Esophagus muscularis mucosa (tissue), 4 donors: ENCODE results near the gene SCART1. TPM values are rescaled to one million over a fixed set of nuclear protein-coding genes. Genes with fewer than 3 reads are reported as not detected.

ENCODE experiments used
- DNase-seq: peaks from one replicate; pipeline ENCODE4 v3.0.0-alpha.2; 2017; ENCODE audit errors: extremely low spot score
- H3K27ac ChIP-seq, 4 donors: fragments of 200-600 bp; sonication (generic); replicated peaks in 1 of 4; 1 replicate in 3 of 4; 2 replicates in 1 of 4; pipeline ENCODE4 v1.5.1; 2016 to 2019; ENCODE audit warnings: mild to moderate bottlenecking in 1 of 4
- H3K27me3 ChIP-seq, 4 donors: fragments of 200-600 bp; sonication (generic); one replicate each; pipeline versions ENCODE4 v1.5.1 to v1.6.0; 2016 to 2019
- H3K36me3 ChIP-seq, 4 donors: fragments of 200-600 bp; sonication (generic); one replicate each; pipeline ENCODE4 v1.5.1; 2016 to 2019
- H3K4me1 ChIP-seq, 4 donors: fragments of 200-600 bp; sonication (generic); one replicate each; pipeline ENCODE4 v1.5.1; 2016 to 2019
- H3K4me3 ChIP-seq, 4 donors: fragments of 200-600 bp; sonication (generic); 1 replicate in 2 of 4; 2 replicates in 2 of 4; pipeline ENCODE4 v1.5.1; 2016 to 2019; ENCODE audit warnings: mild to moderate bottlenecking in 4 of 4, moderate library complexity in 1 of 4
- H3K9me3 ChIP-seq, 4 donors: fragments of 200-600 bp; sonication (generic); 1 replicate in 3 of 4; 2 replicates in 1 of 4; pipeline ENCODE4 v1.5.1; 2016 to 2019
- EP300 ChIP-seq: sonication (generic); formaldehyde crosslinking; IDR thresholded peaks from one replicate; pipeline ENCODE4 v1.6.1; 2017; ENCODE audit warnings: antibody characterized with exemption
- POLR2A ChIP-seq: fragments of 450-650 bp; IDR thresholded peaks from one replicate; pipeline ENCODE4 v1.6.1; 2017; ENCODE audit warnings: antibody characterized with exemption, moderate library complexity, mild to moderate bottlenecking, low read depth
- POLR2AphosphoS5 ChIP-seq, 2 donors: sonication (generic); formaldehyde crosslinking; IDR thresholded peaks; one replicate each; pipeline ENCODE4 v1.6.1; 2017; ENCODE audit warnings: antibody characterized with exemption in 2 of 2
- WGBS: methylation state at CpG from one replicate; pipeline ENCODE4 v1.1.5; 2018; 5-methylcytosine and 5-hydroxymethylcytosine counted together
- intact Hi-C: fragments of 100-400 bp; cut with DNase I; formaldehyde crosslinking; loops from one replicate; pipeline ENCODE4 v1.15.1; 2023
- total RNA-seq, 4 donors: library from RNA; depleted of rRNA; stranded (reverse); fragments of >200 nt; gene quantifications; one replicate each; pipeline versions ENCODE4 v1.1.0 to v1.2.1, GENCODE V29; 2016
- TF ChIP-seq, protein P1 (sequence below), 3 experiments: fragments of 200-600 bp in 2 of 3; fragments of 450-650 bp in 1 of 3; sonication (generic) in 2 of 3; IDR thresholded peaks; one replicate each; pipeline ENCODE4 v1.5.1; 2017 to 2019; ENCODE audit warnings: antibody characterized with exemption in 3 of 3, mild to moderate bottlenecking in 2 of 3, moderate library complexity in 1 of 3

The SCART1 gene
- total RNA-seq, 4 donors from 2014 or later: 0.65 to 1.7 (median 1.4) TPM

DNA sequence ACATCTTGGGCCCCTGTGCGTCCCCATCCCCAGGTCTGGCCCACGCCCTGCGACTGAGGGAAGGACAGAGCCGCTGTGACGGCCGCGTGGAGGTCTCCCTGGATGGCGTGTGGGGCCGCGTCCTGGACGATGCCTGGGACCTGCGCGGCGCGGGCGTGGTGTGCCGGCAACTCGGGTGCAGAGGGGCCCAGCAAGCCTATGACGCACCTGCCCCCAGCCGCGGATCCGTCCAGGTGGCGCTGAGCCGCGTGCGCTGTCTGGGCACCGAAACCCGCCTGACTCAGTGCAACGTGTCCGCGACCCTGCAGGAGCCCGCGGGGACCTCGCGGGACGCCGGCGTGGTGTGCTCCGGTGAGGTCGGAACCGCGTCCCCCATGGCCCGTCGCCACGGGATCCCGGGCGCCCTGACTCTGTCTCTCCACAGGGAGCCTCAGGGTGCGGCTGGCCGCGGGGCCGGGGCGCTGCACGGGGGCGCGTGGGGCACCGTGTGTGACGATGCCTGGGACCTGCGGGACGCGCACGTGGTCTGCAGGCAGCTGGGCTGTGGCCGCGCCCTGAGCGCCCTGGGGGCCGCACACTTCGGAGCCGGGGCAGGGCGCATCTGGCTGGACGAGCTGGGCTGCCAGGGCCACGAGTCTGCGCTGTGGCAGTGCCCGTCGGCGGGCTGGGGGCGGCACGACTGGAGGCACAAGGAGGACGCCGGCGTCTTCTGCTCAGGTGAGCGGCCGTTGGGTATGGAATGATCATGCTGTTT, 5.9 kb downstream of the SCART1 start:
- peak; percentile 47 for DNase-seq
- intact Hi-C loops: no loop called here
- peaks cover 0 to 23% (median 0%) of the 10 kb centered on the region in 4 donors for H3K36me3 ChIP-seq
- H3K9me3 ChIP-seq: no peaks in the 10 kb centered on the region
- no peak overlapping the region for H3K4me3 ChIP-seq
- no peaks in the 10 kb centered on the region for H3K27me3 ChIP-seq
- H3K4me1 ChIP-seq: no peaks in the 10 kb centered on the region
- TF ChIP-seq POLR2A (no peak), EP300 (no peak), POLR2AphosphoS5 (IDR thresholded peaks at IDR 0.05) (no peak)
- TF ChIP-seq, protein P1, sequence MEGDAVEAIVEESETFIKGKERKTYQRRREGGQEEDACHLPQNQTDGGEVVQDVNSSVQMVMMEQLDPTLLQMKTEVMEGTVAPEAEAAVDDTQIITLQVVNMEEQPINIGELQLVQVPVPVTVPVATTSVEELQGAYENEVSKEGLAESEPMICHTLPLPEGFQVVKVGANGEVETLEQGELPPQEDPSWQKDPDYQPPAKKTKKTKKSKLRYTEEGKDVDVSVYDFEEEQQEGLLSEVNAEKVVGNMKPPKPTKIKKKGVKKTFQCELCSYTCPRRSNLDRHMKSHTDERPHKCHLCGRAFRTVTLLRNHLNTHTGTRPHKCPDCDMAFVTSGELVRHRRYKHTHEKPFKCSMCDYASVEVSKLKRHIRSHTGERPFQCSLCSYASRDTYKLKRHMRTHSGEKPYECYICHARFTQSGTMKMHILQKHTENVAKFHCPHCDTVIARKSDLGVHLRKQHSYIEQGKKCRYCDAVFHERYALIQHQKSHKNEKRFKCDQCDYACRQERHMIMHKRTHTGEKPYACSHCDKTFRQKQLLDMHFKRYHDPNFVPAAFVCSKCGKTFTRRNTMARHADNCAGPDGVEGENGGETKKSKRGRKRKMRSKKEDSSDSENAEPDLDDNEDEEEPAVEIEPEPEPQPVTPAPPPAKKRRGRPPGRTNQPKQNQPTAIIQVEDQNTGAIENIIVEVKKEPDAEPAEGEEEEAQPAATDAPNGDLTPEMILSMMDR (IDR thresholded peaks at IDR 0.05): no peak
- no peak overlapping the region for H3K27ac ChIP-seq
- 69% methylated on average over 26 of the region's 81 CpGs for WGBS

DNA sequence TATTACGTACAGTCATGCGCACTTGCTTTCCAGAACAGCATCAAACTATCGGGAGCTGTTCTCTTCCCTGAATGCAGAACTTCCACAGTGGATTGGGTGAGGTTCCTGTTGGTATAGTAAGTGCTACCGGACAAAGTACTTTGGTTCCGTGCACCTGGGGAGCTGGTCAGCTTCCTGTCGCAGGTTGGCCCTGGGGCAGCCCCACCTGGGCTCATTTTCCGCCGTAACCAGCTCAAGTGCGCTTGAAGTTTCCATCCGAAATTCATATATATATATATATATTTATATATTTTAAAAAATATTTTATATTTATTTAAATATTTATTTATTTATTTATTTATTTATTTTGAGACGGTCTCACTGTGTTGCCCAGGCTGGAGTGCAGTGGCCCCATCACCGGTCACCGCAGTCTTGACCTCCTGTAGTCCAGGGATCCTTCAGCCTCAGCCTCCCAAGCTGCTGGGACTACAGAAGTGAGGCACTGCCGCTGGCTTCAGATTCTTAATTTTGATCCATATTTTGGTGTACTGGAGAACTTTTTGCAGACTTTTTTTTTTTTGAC, 6.5 kb downstream of the SCART1 start:
- H3K9me3 ChIP-seq: no peaks in the 10 kb centered on the region
- DNase-seq: peak; percentile 86
- H3K4me3 ChIP-seq: no peak overlapping the region
- WGBS: 92% methylated on average over 14 of the region's 14 CpGs
- peaks cover 0 to 26% (median 0%) of the 10 kb centered on the region in 4 donors for H3K36me3 ChIP-seq
- no peak for TF ChIP-seq POLR2AphosphoS5 (IDR thresholded peaks at IDR 0.05)
- no peak for TF ChIP-seq POLR2A
- TF ChIP-seq, protein P1 (IDR thresholded peaks at IDR 0.05): no peak
- TF ChIP-seq EP300: no peak
- no peaks in the 10 kb centered on the region for H3K27me3 ChIP-seq
- H3K4me1 ChIP-seq: no peaks in the 10 kb centered on the region
- intact Hi-C loops: no loop called here
- no peak overlapping the region for H3K27ac ChIP-seq

DNA sequence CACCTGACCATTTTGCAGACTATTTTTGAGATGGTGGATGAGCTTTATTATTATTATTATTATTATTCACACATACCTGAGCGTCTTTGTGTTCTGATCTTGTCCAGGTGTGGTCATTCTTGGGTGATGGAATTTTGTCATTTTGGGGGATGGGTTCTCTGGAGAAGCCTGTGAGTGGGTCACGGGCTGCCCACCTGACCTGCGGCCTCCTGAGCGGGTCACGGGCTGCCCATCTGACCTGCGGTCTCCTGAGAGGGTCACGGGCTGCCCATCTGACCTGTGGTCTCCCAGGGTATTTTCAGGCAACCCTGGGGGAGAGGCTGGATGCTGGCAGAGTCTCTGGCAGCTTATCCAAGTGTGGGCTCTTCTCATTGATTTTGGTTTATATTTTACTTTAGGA, 7.3 kb downstream of the SCART1 start:
- WGBS: 93% methylated on average over 3 of the region's 7 CpGs
- intact Hi-C loops: no loop called here
- Histone ChIP-seq H3K27me3 (no peaks in the 10 kb centered on the region), H3K4me1 (no peaks in the 10 kb centered on the region), H3K27ac (no peak overlapping the region), H3K36me3 (peaks cover 0 to 26% (median 0%) of the 10 kb centered on the region in 4 donors), H3K9me3 (no peaks in the 10 kb centered on the region), H3K4me3 (no peak overlapping the region)
- DNase-seq: peak; percentile 24
- TF ChIP-seq EP300 (no peak), POLR2A (no peak), POLR2AphosphoS5 (IDR thresholded peaks at IDR 0.05) (no peak)
- TF ChIP-seq, protein P1 (IDR thresholded peaks at IDR 0.05): no peak

DNA sequence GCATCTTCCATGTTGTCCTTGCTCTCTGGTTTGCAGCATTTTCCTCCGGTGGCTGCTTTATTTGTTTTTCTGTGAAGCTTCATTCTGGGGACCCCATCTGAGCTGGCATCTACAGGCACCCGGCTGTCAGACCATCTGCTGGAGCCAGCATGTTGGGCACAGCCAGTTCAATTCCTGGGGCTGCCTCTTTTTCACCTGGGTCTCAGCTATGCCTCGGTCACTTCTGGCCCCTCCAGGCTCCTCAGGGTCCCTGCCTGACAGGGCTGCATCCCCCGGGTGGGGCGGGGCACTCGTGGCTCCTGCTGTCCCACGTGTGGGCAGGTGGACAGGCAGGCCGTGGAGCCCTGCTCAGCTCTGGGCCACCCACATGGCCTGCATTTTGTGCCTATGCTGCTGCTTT, 8.1 kb downstream of the SCART1 start:
- Histone ChIP-seq H3K27me3 (no peaks in the 10 kb centered on the region), H3K36me3 (peaks cover 0 to 29% (median under 1%) of the 10 kb centered on the region in 4 donors), H3K27ac (no peak overlapping the region), H3K4me1 (no peaks in the 10 kb centered on the region), H3K4me3 (no peak overlapping the region), H3K9me3 (no peaks in the 10 kb centered on the region)
- TF ChIP-seq, protein P1 (IDR thresholded peaks at IDR 0.05): no peak
- no peak for TF ChIP-seq POLR2A
- no peak for TF ChIP-seq POLR2AphosphoS5 (IDR thresholded peaks at IDR 0.05)
- TF ChIP-seq EP300: no peak
- WGBS: 70% methylated on average over 3 of the region's 8 CpGs
- DNase-seq: peak; percentile 84
- intact Hi-C loops: no loop called here
